ENCODE results near the gene CFAP100.

Gene CFAP100

DNA sequence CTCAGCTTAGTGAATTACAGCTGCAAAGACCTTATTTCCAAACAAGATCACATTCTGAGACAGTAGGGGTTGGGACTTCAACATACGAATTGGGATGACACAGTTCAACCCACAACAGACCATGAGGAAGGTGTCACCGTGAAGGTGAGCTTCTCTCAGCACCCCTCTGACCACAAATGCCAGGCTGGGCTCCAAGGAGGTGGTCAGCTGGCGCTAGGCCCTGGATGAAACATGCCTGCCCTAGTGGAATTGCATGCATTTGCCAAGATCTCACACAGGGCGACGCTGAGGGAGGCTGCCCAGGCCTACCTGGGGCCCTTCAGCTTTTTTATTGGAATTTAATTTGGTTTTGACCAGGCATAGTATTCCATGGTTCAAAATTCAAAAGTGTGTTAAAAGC lies 1.8 kb downstream of the CFAP100 start (continued):
- TF ChIP-seq ZBTB6 (tag by site-specific recombination; IDR thresholded peaks at IDR 0.05) = no peak
- TF ChIP-seq, protein P1, sequence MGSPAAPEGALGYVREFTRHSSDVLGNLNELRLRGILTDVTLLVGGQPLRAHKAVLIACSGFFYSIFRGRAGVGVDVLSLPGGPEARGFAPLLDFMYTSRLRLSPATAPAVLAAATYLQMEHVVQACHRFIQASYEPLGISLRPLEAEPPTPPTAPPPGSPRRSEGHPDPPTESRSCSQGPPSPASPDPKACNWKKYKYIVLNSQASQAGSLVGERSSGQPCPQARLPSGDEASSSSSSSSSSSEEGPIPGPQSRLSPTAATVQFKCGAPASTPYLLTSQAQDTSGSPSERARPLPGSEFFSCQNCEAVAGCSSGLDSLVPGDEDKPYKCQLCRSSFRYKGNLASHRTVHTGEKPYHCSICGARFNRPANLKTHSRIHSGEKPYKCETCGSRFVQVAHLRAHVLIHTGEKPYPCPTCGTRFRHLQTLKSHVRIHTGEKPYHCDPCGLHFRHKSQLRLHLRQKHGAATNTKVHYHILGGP (tag by site-specific recombination; IDR thresholded peaks at IDR 0.05) = no peak
- TF ChIP-seq ZNF830 (tag by site-specific recombination; IDR thresholded peaks at IDR 0.05; ENCODE audit: low read depth) = no peak
- TF ChIP-seq ZNF658 (tag by site-specific recombination; IDR thresholded peaks at IDR 0.05) = no peak
- TF ChIP-seq, protein P2, sequence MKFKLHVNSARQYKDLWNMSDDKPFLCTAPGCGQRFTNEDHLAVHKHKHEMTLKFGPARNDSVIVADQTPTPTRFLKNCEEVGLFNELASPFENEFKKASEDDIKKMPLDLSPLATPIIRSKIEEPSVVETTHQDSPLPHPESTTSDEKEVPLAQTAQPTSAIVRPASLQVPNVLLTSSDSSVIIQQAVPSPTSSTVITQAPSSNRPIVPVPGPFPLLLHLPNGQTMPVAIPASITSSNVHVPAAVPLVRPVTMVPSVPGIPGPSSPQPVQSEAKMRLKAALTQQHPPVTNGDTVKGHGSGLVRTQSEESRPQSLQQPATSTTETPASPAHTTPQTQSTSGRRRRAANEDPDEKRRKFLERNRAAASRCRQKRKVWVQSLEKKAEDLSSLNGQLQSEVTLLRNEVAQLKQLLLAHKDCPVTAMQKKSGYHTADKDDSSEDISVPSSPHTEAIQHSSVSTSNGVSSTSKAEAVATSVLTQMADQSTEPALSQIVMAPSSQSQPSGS (tag by site-specific recombination; IDR thresholded peaks at IDR 0.05; ENCODE audit: low read depth) = no peak

- TF ChIP-seq IKZF3 (tag by site-specific recombination; IDR thresholded peaks at IDR 0.05) = no peak
- no peak for TF ChIP-seq ZFP69B (tag by site-specific recombination; IDR thresholded peaks at IDR 0.05)
- no peak overlapping the region for H3K4me3 ChIP-seq (ENCODE audit: low read depth, low read length)
- ChIA-PET POLR2A (no interaction called here), CTCF (no interaction called here)
- no peaks in the 10 kb centered on the region for H3K9me3 ChIP-seq (ENCODE audit: control insufficient read depth, insufficient read depth, low read depth, low read length)
- no peak overlapping the region for H3K27ac ChIP-seq (ENCODE audit: extremely low read depth, low read depth, low read length)
- H3K36me3 ChIP-seq (ENCODE audit: control insufficient read depth in 2 of 2, insufficient read depth in 1 of 2, low read length in 2 of 2) = no peaks in the 10 kb centered on the region
- H3K4me1 ChIP-seq (ENCODE audit: control insufficient read depth, insufficient read depth, low read length) = no peaks in the 10 kb centered on the region
Observed at GRCh38 chr3:126397610-126398422, 3.1 kb downstream of the CFAP100 start.

- TF ChIP-seq ZNF837 (tag by site-specific recombination; IDR thresholded peaks at IDR 0.05) (no peak), ZFP69B (tag by site-specific recombination; IDR thresholded peaks at IDR 0.05) (no peak), ZNF776 (tag by site-specific recombination; IDR thresholded peaks at IDR 0.05; ENCODE audit: borderline replicate concordance) (no peak), ZFP41 (tag by site-specific recombination; IDR thresholded peaks at IDR 0.05; ENCODE audit: borderline replicate concordance) (no peak), ZNF777 (tag by site-specific recombination; IDR thresholded peaks at IDR 0.05; ENCODE audit: borderline replicate concordance) (no peak), ZNF394 (tag by site-specific recombination; IDR thresholded peaks at IDR 0.05; ENCODE audit: borderline replicate concordance) (no peak), ZNF654 (tag by site-specific recombination; IDR thresholded peaks at IDR 0.05; ENCODE audit: low read depth) (no peak), ZBTB6 (tag by site-specific recombination; IDR thresholded peaks at IDR 0.05) (no peak), ZNF311 (tag by site-specific recombination; IDR thresholded peaks at IDR 0.05; ENCODE audit: borderline replicate concordance) (no peak), ZNF184 (tag by site-specific recombination; IDR thresholded peaks at IDR 0.05) (no peak), GFI1B (tag by site-specific recombination; IDR thresholded peaks at IDR 0.05) (no peak), EGR2 (tag by site-specific recombination; IDR thresholded peaks at IDR 0.05; ENCODE audit: low read depth) (no peak), ZNF830 (tag by site-specific recombination; IDR thresholded peaks at IDR 0.05; ENCODE audit: low read depth) (no peak), ZNF521 (tag by site-specific recombination; IDR thresholded peaks at IDR 0.05) (no peak), ZNF23 (tag by site-specific recombination; IDR thresholded peaks at IDR 0.05; ENCODE audit: borderline replicate concordance) (no peak)
- TF ChIP-seq, protein P3, sequence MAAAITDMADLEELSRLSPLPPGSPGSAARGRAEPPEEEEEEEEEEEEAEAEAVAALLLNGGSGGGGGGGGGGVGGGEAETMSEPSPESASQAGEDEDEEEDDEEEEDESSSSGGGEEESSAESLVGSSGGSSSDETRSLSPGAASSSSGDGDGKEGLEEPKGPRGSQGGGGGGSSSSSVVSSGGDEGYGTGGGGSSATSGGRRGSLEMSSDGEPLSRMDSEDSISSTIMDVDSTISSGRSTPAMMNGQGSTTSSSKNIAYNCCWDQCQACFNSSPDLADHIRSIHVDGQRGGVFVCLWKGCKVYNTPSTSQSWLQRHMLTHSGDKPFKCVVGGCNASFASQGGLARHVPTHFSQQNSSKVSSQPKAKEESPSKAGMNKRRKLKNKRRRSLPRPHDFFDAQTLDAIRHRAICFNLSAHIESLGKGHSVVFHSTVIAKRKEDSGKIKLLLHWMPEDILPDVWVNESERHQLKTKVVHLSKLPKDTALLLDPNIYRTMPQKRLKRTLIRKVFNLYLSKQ (tag by site-specific recombination; IDR thresholded peaks at IDR 0.05; ENCODE audit: borderline replicate concordance) = no peak
- Histone ChIP-seq H3K36me3 (ENCODE audit: control insufficient read depth in 2 of 2, insufficient read depth in 1 of 2, low read length in 2 of 2) (no peaks in the 10 kb centered on the region), H3K4me3 (ENCODE audit: low read depth, low read length) (no peak overlapping the region), H3K4me1 (ENCODE audit: control insufficient read depth, insufficient read depth, low read length) (no peaks in the 10 kb centered on the region), H3K27ac (ENCODE audit: extremely low read depth, low read depth, low read length) (no peak overlapping the region), H3K9me3 (ENCODE audit: control insufficient read depth, insufficient read depth, low read depth, low read length) (no peaks in the 10 kb centered on the region)
- ChIA-PET POLR2A (no interaction called here), CTCF (no interaction called here)
Observed at GRCh38 chr3:126398423-126399350, 4.0 kb downstream of the CFAP100 start.
